ENCODE measurements around the gene PBXIP1.

GRCh38 chr1:154998201-154998780 lies 42.4 kb upstream of the PBXIP1 start:
- peak; percentile 26 for TF ChIP-seq CTCF (IDR thresholded peaks at IDR 0.05; ENCODE audit: borderline replicate concordance, extremely low read depth, low read length, poor library complexity, severe bottlenecking)
- no peak for TF ChIP-seq EZH2 (IDR thresholded peaks at IDR 0.05; ENCODE audit: borderline replicate concordance, low read depth, low read length, severe bottlenecking)

All from DND-41 (cell line).